Measurements from ENCODE around the gene C19orf85. TPM values are rescaled to one million over a fixed set of nuclear protein-coding genes. Genes with fewer than 3 reads are reported as not detected.
A peak's percentile ranks its signal among the peaks of the same experiment; 100 is the strongest.
"Not testable (repeated sequence)": the region's sequence is repeated elsewhere in the genome, so short reads cannot be mapped to it uniquely, and the experiment has no call there.

C19orf85 gene
- total RNA-seq, 1 donor from 2014 or later = not detected

GRCh38 chr19:55457683-55458457, 6.7 kb downstream of the C19orf85 start:
- DNase-seq = no peak

GRCh38 chr19:55456347-55456746, 8.2 kb downstream of the C19orf85 start:
- DNase-seq = no peak

- DNase-seq = no peak
These were observed 8.8 kb downstream of the C19orf85 start for GRCh38 chr19:55455576-55456235.

GRCh38 chr19:55454787-55455243, 9.7 kb downstream of the C19orf85 start:
- peak; percentile 27 for DNase-seq

GRCh38 chr19:55453511-55454260, 10.9 kb downstream of the C19orf85 start:
- no peak for DNase-seq

GRCh38 chr19:55452749-55453346, 11.7 kb downstream of the C19orf85 start:
- peak; percentile 97 for DNase-seq

GRCh38 chr19:55451965-55452748, 12.4 kb downstream of the C19orf85 start:
- DNase-seq = peak; percentile 27

- no peak for DNase-seq
These were observed 13.2 kb downstream of the C19orf85 start for GRCh38 chr19:55451163-55451964.

- no peak for DNase-seq
These were observed 15.1 kb downstream of the C19orf85 start for GRCh38 chr19:55449469-55449868.

- DNase-seq = not testable (repeated sequence)
These were observed 16.4 kb downstream of the C19orf85 start for GRCh38 chr19:55448175-55448490.

GRCh38 chr19:55447421-55448174, 17.0 kb downstream of the C19orf85 start:
- DNase-seq = peak; percentile 88

GRCh38 chr19:55446060-55446459, 18.5 kb downstream of the C19orf85 start:
- DNase-seq = no peak

- DNase-seq = no peak
These were observed 19.9 kb downstream of the C19orf85 start for GRCh38 chr19:55444646-55445045.

GRCh38 chr19:55443824-55444480, 20.6 kb downstream of the C19orf85 start:
- no peak for DNase-seq

- DNase-seq = peak; percentile 54
These were observed 21.3 kb downstream of the C19orf85 start, which contains the start of gene SHISA7 for GRCh38 chr19:55443045-55443823. TSS of gene SHISA7 (minus strand) at chr19:55443300. CDS start at chr19:55442863, 437 bp downstream.

- DNase-seq = no peak
These were observed 22.1 kb downstream of the C19orf85 start for GRCh38 chr19:55442372-55442961.

- DNase-seq = no peak
These were observed 22.7 kb downstream of the C19orf85 start for GRCh38 chr19:55441692-55442321.

- DNase-seq = no peak
These were observed 23.2 kb downstream of the C19orf85 start for GRCh38 chr19:55441319-55441691.
